Breast epithelium (tissue), 3 donors: ENCODE results near the gene TPSD1.

Experiments
- CTCF ChIP-seq, 3 donors: fragments of 450-650 bp; IDR thresholded peaks; one replicate each; pipeline ENCODE4 v1.5.1; 2016 to 2017; ENCODE audit warnings: antibody characterized with exemption in 3 of 3, mild to moderate bottlenecking in 3 of 3, moderate library complexity in 3 of 3
- POLR2AphosphoS5 ChIP-seq, 3 donors: sonication (generic); formaldehyde crosslinking; IDR thresholded peaks; one replicate each; pipeline ENCODE4 v1.6.1; 2017; ENCODE audit warnings: antibody characterized with exemption in 3 of 3

DNA sequence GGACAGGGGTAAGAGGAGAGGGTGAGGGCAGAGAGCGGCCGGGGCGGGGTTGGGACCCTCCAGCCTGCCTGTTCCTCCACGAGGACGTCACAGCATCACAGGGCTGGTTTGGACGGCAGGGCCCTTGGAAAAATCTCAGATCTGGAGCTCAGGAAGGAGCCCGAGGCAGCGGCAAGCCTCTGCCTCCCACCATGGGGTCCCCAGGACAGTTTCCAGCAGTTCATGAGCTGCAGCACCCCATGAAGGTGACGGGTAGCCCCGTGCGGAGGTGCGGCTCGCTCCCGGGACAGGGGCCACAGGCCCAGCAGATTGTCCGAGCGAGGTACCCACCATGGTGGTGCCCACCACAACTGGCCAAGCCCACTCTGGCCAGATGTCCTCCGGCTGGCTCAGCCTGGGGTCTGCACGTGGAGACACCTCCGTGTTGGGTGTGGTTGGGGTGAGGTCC, 21.3 kb downstream of the TPSD1 start:
- TF ChIP-seq POLR2AphosphoS5 (IDR thresholded peaks at IDR 0.05) (no peak), CTCF (IDR thresholded peaks at IDR 0.05) (no peak)
